HG03066 (cell line): ENCODE results near the gene KRT86.
"Not testable (repeated sequence)": the region's sequence is repeated elsewhere in the genome, so short reads cannot be mapped to it uniquely, and the experiment has no call there.

Experiments
- ATAC-seq: cut with Tn5 transposase; IDR thresholded peaks from one replicate; pipeline ENCODE4 v1.9.1; 2021; ENCODE audit warnings: low read depth; ENCODE audit not compliant: unreplicated experiment

The KRT86 gene

DNA sequence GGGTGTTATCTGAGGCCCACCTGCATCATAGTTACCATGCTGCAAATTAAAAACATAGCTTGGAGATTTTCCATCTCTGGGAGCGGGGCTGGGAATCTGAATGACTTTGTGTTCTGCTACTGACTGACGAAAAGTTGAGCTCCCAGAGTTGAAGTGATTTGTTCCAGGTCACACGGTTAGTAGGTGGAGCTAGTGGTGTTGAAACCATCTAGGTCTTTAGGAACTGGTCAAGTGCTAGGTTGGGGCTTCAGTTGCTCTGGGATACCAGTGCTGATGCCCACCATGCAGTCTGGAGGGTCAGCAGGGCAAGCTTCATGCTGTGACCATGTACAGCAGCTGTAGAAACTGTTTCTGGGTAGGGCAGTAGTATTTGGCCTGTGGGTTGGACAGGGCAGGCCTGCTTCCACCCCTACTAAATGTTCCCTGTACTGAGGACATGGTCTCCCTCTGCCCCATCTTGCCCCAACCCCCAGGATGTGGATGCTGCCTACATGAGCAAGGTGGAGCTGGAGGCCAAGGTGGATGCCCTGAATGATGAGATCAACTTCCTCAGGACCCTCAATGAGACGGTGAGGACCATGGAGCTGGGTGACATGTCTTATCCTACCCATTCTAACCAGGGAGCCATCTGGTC is 36.1 kb upstream of the KRT86 start:
- no peak for ATAC-seq

DNA sequence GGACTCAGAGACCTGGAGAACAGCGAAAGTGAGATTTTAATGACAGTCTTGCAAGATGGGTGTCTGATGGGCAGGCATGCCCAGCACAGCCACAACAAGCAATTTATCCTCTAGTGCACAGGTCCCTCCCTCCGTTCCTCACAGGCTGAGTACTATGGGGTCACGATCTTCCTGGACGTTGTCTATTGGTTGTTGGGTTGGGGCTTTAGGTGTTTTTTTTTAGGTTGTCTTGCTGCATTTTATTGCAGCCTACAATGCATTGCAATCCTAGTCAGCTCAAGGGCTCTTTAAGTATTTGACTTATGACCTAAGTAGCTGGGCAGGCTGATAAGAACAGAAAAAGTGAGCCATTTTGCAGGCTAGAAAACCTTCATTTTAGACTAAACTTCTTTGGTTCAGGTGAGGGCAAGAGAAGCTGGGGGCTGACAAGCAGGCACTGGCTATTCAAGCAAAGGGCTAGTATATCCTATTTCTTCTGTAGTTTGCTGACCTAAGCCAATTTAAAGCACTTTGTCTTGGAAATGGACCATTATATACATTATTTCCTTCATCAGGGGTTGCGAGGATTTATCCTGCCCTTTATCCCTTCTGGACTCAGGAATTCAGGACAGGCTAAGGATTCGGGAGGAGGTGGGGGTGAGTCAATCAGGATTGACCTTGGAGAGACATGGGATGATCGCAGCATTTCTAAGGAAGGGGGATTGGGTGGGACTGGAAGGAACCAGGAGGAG is 35.4 kb upstream of the KRT86 start:
- no peak for ATAC-seq

- ATAC-seq, result no peak
Observed at GRCh38 chr12:52239767-52240166, 34.7 kb upstream of the KRT86 start.

DNA sequence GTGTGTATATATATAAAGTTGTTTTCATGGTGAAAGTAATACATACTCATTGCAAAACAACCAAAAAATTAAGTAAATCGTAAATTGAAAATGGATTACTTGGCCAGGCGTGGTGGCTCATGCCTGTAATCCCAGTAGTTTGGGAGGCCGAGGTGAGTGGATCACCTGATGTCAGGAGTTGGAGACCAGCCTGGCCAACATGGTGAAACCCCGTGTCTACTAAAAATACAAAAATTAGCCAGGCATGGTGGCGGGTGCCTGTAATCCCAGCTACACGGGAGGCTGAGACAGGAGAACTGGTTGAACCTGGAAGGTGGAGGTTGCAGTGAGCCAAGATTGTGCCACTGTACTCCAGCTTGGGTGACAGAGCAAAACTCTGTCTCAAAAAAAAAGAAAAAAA is 34.2 kb upstream of the KRT86 start:
- ATAC-seq, result not testable (repeated sequence)

- no peak for ATAC-seq
Observed at GRCh38 chr12:52241205-52241842, 33.1 kb upstream of the KRT86 start.

- ATAC-seq, result no peak
Observed at GRCh38 chr12:52242442-52243258, 31.8 kb upstream of the KRT86 start.

- no peak for ATAC-seq
Observed at GRCh38 chr12:52243259-52243855, 31.1 kb upstream of the KRT86 start.

DNA sequence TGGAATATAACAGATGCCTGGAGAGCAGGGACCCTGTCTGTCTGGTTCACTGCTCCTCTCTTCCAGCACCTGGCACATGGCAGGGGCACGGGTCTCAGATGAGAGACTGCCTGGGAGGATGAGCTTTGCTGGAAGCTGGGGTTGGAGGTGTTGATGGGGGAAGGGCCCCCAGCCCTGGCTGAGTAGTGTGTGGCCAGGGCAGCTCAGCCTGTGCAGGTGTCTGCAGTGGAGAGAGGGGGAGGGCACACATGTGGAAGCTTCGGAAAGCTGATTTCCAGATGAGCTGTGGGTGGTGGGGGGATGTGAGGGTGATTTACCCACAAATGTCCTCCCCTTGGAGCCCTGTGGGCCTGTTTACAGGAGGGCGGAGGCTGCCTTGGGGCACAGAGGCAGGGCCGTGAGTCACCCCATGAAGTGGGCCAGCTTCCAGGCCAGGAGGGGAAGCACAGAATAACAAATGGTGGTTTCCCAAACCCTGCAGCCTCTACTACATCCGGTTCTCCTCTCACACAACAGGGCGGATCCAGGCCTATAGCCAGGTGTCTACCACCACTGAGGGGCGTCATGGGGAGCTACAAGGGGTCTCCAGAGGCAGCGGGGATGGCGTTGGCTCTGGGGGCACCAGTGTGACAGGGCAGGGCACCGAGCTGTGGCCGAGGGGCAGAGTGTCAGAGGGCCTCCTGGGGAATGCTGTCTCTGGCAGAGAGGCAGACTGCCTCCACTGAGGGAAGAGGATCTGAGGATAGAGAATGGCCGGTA is 30.4 kb upstream of the KRT86 start:
- ATAC-seq, result peak; percentile 90

GRCh38 chr12:52244615-52244994 is 29.8 kb upstream of the KRT86 start:
- no peak for ATAC-seq

DNA sequence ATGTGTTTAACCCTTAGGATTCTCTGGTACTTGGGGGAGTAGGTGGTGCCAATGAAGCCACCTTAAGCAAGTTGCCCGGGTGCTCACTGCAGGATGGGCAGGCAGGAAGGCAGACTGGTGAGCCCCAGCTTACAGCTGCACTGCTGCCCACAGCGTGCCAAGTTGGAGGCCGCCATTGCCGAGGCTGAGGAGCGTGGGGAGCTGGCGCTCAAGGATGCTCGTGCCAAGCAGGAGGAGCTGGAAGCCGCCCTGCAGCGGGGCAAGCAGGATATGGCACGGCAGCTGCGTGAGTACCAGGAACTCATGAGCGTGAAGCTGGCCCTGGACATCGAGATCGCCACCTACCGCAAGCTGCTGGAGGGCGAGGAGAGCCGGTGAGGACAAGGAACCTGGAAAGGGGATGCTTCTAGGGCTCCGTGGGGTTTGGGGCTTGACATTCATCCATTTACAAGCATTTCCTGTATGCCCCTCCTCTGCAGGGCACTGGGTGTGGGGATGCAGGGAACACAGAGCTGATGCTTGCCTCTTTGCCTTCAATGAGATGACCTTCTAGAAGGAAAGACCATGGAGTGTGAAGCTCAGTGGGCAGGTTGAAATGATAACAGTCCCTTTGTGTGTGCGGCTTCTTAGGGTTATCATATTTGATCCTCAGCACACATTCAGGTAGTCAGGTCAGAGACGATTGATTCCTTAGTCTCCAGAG is 29.0 kb upstream of the KRT86 start:
- no peak for ATAC-seq

GRCh38 chr12:52245962-52246569 is 28.4 kb upstream of the KRT86 start:
- no peak for ATAC-seq

DNA sequence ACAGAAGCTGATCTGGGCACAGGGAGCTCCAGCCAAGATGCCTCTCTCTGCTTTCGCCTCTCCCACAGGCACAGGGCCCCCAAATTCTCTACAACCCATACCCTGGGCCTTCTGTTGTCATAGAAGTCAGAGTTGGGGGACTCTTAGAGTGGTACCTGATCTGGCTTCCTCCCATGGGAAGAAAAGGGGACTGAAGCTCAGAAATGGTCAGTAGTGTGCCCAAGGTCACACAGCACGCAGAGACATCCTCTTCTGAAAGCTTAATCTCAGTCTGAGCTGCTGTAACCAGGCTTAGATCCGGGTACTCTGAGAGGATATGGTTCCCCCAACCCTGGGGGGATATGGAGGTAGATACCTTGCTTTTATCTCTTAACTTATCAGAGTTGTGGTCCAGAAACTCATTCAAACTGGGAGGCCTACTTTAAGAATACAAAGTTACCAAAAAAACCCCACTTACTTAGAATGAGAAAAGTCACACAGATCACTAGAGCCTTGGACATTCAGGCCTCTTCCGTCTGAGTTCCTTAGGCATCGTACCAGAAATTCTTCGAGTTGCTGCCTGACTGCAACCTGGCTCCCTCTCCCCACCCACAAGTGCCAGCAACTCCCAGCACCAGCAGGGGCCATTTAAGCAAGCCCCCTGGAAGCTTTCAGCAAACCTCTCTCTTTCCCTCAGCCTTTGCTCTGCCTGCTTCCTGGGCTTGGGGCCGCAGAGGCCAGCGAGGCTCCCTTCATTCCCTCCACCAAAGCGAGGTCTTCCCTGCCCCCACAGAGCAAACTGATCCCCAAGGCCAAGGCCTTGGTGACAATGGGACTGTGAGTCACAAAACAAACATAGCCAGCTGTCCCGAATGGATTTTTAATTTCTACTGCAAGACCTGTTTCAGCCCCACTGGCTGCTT is 27.5 kb upstream of the KRT86 start:
- ATAC-seq, result no peak

GRCh38 chr12:52247622-52248540 is 26.6 kb upstream of the KRT86 start:
- ATAC-seq, result no peak

GRCh38 chr12:52248541-52249461 is 25.6 kb upstream of the KRT86 start:
- ATAC-seq, result no peak

- ATAC-seq, result no peak
Observed at GRCh38 chr12:52249511-52250047, 24.9 kb upstream of the KRT86 start.
